Fibroblast of pulmonary artery (primary cell): ENCODE data around the gene EEF1E1.
"Not testable (repeated sequence)": the region's sequence is repeated elsewhere in the genome, so short reads cannot be mapped to it uniquely, and the experiment has no call there.

Source experiments
- DNase-seq: peaks from one replicate; pipeline ENCODE4 v3.0.0-alpha.2; 2010; ENCODE audit warnings: low read depth
- H3K4me3 ChIP-seq: replicated peaks from 2 replicates; pipeline ENCODE4 v1.5.1; 2011; ENCODE audit warnings: low read depth, mild to moderate bottlenecking, control low read depth, low read length, moderate library complexity
- CTCF ChIP-seq: IDR thresholded peaks from 2 replicates; pipeline ENCODE4 v1.5.1; 2011; ENCODE audit warnings: mild to moderate bottlenecking, control low read depth, low read length, inconsistent platforms; ENCODE audit errors: missing control alignments

Gene EEF1E1

DNA sequence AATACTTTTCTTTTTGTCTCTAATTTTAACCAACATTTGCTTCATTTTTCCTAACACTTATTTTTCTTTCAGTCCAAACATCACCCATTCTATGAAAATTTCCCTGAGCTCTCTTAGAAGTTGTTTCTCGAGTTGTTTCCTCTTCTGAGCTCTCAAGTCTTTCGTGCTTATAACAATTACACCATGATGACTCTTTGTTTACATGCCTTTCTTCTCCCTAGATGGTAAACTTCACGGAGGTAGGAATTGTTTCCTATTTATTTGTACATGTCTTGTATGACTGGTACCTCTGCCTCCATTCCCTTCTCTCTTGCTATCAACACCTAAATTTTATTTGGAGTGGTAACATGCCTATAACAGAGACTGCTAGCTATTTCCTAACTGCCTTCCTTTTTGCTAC, 44.6 kb downstream of the EEF1E1 start:
- TF ChIP-seq CTCF = no peak
- DNase-seq = no peak
- H3K4me3 ChIP-seq = no peak overlapping the region

GRCh38 chr6:8057263-8057662, 45.1 kb downstream of the EEF1E1 start:
- no peak for TF ChIP-seq CTCF
- no peak overlapping the region for H3K4me3 ChIP-seq
- no peak for DNase-seq

DNA sequence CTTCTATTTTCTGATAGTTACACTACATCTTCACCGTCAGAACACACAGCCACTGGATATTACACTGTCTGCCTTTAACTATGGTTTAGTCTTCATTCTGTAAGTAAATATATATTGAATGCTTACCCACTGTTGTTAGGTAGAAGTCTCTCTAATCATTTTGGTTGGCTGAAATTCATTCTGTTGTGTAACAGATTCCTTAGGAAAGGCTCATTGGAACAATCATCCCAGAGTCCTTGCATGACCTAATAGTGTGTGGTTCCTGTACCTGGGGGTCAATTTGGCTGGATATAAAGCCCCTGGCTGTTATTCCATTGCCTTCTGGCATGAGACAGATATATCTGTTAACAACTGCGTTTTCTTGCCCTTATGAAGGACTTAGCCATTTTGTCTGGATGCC, 48.1 kb downstream of the EEF1E1 start:
- no peak overlapping the region for H3K4me3 ChIP-seq
- TF ChIP-seq CTCF = no peak
- DNase-seq = peak; percentile 28

DNA sequence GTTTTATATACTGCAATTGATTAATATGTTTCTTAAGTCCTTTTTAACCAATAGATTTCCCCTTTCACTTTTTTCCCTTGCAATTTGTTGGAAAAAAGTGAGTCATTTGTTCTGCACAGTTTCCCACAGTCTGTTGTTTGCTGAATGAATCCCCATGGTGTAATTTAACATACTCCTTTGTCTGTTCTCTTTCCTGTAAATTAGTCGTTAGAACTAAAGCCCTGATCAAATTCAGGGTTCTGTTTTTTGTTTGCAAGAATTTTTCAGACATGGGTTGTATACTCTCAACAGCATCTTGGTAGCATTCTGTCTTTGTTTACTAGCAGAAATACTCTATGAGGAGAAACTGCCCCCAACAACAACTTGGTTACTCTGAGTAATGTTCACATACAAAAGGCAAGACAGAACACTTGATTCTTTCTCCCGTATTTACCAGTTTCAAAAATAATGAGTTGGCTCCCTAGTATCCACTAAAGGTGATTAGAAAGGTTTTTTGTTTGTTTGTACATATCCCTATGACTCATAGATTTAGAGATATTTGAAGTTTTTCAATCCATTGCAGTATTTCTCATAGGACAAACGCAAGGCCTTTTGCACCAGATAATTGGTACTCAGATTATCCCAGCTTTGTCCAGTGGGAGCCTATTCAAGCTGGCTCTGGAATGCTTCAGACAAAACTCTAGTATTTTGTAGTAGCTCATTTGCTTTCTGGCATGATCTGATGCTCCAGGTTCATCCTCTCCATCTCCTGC, 54.6 kb downstream of the EEF1E1 start:
- no peak overlapping the region for H3K4me3 ChIP-seq
- peak; percentile 66 for DNase-seq
- no peak for TF ChIP-seq CTCF

GRCh38 chr6:8045769-8046168, 56.6 kb downstream of the EEF1E1 start:
- H3K4me3 ChIP-seq, DNase-seq: not testable (repeated sequence)

- no peak for TF ChIP-seq CTCF
- no peak overlapping the region for H3K4me3 ChIP-seq
- no peak for DNase-seq
These were observed 59.1 kb downstream of the EEF1E1 start for GRCh38 chr6:8043221-8043620.

GRCh38 chr6:8041913-8042583, 60.3 kb downstream of the EEF1E1 start:
- H3K4me3 ChIP-seq = no peak overlapping the region
- TF ChIP-seq CTCF = no peak
- no peak for DNase-seq

DNA sequence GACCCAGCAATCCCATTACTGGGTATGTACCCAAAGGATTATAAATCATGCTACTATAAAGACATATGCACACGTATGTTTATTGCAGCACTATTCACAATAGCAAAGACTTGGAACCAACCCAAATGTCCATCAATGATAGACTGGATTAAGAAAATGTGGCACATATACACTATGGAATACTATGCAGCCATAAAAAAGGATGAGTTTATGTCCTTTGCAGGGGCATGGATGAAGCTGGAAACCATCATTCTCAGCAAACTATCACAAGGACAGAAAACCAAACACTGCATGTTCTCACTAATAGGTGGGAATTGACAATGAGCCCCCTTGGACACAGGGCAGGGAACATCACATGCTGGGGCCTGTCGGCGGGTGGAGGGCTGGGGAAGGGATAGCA, 68.2 kb downstream of the EEF1E1 start:
- DNase-seq, H3K4me3 ChIP-seq: not testable (repeated sequence)
